Ishikawa (cell line): ENCODE data around the gene C11orf24.

Experiments
- CEBPB ChIP-seq: IDR thresholded peaks from 2 replicates; pipeline ENCODE4 v1.6.1; 2012
- CREB1 ChIP-seq: IDR thresholded peaks from 2 replicates; pipeline ENCODE4 v1.6.1; 2012; ENCODE audit warnings: low read depth
- EP300 ChIP-seq: IDR thresholded peaks from 2 replicates; pipeline ENCODE4 v1.6.1; 2012; ENCODE audit warnings: borderline replicate concordance
- FOXM1 ChIP-seq: IDR thresholded peaks from 2 replicates; pipeline ENCODE4 v1.6.1; 2012; ENCODE audit warnings: low read depth, borderline replicate concordance
- MAX ChIP-seq: IDR thresholded peaks from 2 replicates; pipeline ENCODE4 v1.6.1; 2012
- NFIC ChIP-seq: IDR thresholded peaks from 2 replicates; pipeline ENCODE4 v1.6.1; 2012
- RAD21 ChIP-seq: IDR thresholded peaks from 2 replicates; pipeline ENCODE4 v1.6.1; 2012; ENCODE audit warnings: low read depth
- REST ChIP-seq: IDR thresholded peaks from 2 replicates; pipeline ENCODE4 v1.6.1; 2012; ENCODE audit warnings: low read depth, mild to moderate bottlenecking
- TAF1 ChIP-seq: IDR thresholded peaks from 2 replicates; pipeline ENCODE4 v1.6.1; 2012; ENCODE audit warnings: low read depth, mild to moderate bottlenecking
- TCF12 ChIP-seq: IDR thresholded peaks from 2 replicates; pipeline ENCODE4 v1.6.1; 2012; ENCODE audit warnings: low read depth
- TEAD4 ChIP-seq: IDR thresholded peaks from 2 replicates; pipeline ENCODE4 v1.6.1; 2012
- USF1 ChIP-seq: IDR thresholded peaks from 2 replicates; pipeline ENCODE4 v1.6.1; 2012
- YY1 ChIP-seq: IDR thresholded peaks from 2 replicates; pipeline ENCODE4 v1.6.1; 2012; ENCODE audit warnings: low read depth

- no peak for TF ChIP-seq NFIC
- TF ChIP-seq RAD21 = no peak
- TF ChIP-seq CEBPB = no peak
- TF ChIP-seq EP300 = no peak
- no peak for TF ChIP-seq MAX
- no peak for TF ChIP-seq CREB1
- TF ChIP-seq REST = no peak
- no peak for TF ChIP-seq TCF12
- TF ChIP-seq YY1 = no peak
- TF ChIP-seq USF1 = no peak
- TF ChIP-seq FOXM1 = no peak
- no peak for TF ChIP-seq TAF1
- no peak for TF ChIP-seq TEAD4
Measured at GRCh38 chr11:68274306-68274705, 2.5 kb upstream of the C11orf24 start.
